Left cardiac atrium (tissue), 4 donors: Measurements from ENCODE around the gene ECSIT. TPM values are rescaled to one million over a fixed set of nuclear protein-coding genes. Genes with fewer than 3 reads are reported as not detected.

Experiments
- ATAC-seq, 2 donors: fragments of 200-7000 bp; cut with Tn5 transposase; one replicate each; pipeline ENCODE4 v1.9.1; 2020; ENCODE audit warnings: mild to moderate bottlenecking in 2 of 2, moderate library complexity in 2 of 2
- DNase-seq: peaks from one replicate; pipeline ENCODE4 v3.0.0-alpha.2; 2020
- intact Hi-C, 2 donors: fragments of 100-400 bp; cut with DNase I; formaldehyde crosslinking; loops; one replicate each; pipeline versions ENCODE4 v1.14.1 to v1.15.1; 2022 to 2023
- total RNA-seq, 2 donors: library from RNA; stranded (reverse); fragmentation: NEBNext Ultra II Directional; extraction: Animal tissue kit (Norgen Biotek cat#: 25700); gene quantifications; one replicate each; pipeline ENCODE4 v1.2.1, GENCODE V29; 2021
- donor health status: DM: no; HTN: yes; CAD: no.
- donor health status: DM: no; HTN: yes; CAD: no; lungs with severe emphysema.
- donor health status: DM: yes; HTN: yes; CAD: no.
- donor health status: Dilated cardiomyopathy.

Gene ECSIT
- total RNA-seq, 2 donors from 2014 or later = 99.4 to 105 TPM

DNA sequence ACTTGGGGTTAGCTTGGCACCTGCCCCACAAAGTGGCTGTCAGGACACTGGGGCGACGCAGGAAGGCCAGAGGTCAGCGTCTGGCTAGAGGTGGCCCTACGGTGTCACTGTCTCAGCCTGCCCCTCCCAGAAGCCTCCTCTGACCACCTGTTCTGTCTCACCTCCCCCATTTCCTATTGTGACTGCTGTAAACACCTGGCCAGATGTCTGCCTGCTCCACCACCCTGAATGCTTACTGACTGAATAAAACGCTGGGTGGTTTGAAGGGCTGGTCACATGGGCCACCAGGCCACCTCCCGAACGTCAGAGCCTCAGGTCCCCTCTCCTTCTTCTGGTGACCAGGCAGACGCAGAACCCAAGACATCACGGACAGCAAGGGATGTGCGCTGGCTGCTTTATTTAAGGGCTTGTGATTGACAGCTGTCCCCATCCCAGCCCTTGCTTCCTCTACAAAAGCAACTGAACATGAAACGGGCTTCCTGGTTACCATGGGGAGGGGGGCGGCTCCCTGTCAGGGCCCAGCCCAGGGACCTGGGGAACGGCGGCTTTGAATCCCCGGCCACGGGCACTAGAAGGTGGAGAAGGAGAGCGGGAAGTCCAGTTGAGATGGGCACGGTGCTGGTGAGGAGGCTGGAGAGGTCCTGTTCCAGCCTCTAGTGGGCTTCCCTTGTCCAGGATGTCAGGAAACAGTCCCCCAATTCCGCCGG lies 23.9 kb upstream of the ECSIT start:
- intact Hi-C loops = no loop called here
- ATAC-seq (no peak), DNase-seq (no peak)

DNA sequence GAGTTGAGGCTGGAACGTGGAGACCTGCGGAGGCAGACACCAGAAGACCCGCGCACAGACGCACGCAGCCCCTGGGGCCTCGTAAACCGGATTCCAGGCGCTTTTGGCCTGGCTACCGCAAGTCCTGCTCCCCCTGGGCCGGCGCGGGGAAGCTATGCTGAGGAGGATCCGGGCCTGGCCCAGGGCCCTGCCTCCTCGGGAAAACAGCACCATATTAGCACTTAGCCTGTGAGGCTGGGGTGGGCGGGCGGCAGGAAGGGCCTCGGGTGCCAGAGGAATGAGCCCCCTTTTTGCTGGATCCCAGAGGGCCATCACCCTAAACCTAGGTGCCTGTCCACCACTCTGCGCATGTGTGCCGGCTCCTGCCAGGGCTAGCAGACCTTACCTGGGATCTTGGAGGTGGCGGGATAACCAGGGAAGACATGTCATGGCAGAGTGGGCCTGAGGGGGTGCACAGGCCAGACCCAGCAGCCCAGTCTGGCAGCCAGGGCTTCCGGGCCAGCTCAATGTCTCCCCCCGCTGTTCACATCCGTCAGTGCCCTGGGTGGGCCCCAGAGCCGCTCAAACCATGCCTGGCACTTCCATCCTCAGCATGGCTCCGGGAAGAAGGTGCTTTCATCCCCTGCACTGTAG lies 22.8 kb upstream of the ECSIT start:
- intact Hi-C loops = no loop called here
- DNase-seq = no peak
- ATAC-seq = peak; percentile 36 to 45

DNA sequence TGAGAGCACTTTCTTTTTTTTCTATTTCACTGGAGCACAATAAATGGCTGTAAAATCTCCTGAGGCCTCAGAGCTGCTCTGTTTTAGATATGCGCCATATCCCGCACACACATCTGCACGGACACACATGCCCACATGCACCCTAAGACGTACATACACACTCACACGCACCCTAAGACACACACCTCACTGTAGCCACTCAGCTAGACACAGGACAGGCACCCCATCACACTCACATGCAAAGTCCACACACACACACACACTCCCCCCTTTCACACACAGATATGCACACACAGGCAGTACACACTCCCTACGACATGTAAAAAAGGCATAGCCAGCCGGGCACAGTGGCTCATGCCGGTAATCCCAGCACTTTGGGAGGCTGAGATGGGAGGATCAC lies 21.3 kb upstream of the ECSIT start:
- DNase-seq (no peak), ATAC-seq (no peak)
- intact Hi-C loops = no loop called here

DNA sequence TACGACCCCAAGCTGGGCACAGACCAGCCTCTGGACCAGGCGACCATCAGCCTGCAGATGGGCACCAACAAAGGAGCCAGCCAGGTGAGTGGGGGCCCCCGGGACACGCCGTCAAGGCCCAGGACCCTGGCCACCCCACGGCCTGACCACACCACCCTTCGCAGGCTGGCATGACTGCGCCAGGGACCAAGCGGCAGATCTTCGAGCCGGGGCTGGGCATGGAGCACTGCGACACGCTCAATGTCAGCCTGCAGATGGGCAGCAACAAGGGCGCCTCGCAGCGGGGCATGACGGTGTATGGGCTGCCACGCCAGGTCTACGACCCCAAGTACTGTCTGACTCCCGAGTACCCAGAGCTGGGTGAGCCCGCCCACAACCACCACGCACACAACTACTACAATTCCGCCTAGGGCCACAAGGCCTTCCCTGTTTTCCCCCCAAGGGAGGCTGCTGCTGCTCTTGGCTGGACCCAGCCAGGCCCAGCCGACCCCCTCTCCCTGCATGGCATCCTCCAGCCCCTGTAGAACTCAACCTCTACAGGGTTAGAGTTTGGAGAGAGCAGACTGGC lies 20.5 kb upstream of the ECSIT start:
- no peak for ATAC-seq
- no peak for DNase-seq
- intact Hi-C loops = no loop called here

DNA sequence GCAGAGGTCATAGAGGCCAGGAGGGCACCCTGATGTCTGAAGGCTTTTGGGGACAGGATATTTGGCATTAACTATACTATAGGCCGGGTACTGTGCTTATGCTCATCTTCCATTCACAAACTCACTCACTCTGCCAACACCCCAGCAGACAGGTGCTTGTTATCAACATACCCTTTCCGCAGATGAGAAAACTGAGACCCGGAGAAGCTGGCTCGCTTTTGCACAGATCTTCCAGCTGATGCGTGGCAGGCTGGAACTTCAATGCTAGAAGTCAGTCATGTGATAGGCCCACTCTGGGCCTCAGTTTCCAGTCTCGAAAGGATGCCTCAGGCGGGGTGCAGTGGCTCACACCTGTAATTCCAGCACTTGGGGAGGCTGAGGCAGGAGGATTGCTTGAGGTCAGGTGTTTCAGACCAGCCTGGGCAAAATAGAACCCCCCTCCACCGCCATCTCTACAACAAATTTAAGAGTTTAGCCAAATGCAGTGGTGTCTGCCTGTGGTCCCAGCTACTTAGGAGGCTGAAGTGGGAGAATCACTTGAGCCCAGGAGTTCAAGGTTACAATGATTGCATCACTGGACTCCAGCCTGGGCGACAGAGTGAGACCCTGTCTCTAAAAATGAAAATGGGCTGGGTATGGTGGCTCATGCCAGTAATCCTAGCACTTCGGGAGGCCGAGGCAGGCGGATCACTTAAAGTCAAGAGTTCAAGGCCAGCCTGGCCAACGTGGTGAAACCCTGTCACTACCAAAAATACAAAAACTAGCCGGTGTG lies 19.2 kb upstream of the ECSIT start:
- DNase-seq = no peak
- intact Hi-C loops = no loop called here

DNA sequence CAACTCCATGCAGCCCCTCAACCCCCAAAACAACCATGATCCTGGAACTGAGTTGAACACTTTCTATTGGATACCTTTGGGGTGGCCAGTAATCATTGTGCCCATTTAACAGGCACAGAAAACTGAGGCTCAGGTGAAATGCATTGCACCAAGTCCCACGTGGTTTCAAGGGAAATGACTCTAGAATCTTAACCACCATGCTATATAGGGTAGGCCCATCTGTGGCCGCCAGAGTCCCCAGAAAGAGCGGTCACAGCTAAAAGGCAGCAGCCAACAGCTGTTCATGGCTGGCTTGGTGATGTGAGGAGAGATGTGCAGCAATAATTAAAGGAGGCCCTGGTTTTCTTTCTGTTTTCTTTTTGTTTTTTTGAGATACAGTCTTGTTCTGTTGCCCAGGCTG lies 12.3 kb upstream of the ECSIT start:
- DNase-seq (no peak), ATAC-seq (no peak)
- intact Hi-C loops = no loop called here

More for the DNA sequence above, 19.2 kb upstream of the ECSIT start:
- no peak for ATAC-seq

DNA sequence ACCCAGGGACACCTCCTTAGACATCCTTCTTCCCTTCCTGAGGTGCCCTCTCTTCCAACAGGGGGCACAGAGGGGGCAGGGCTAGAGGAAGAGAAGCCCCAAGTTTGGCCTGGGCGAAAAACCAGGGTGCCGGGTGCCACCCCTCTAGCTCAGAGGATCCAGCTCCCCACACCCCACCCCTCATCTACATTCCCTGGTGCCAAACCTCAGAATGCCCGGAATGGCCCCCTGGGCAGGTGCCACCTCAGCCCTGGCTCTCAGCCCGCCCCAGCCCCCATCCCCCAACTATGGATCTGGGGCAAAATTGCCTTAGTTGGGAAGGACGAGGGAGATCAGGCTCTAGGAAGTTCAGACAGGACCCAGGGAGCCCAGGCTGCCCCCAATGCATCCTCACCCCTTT lies 11.7 kb upstream of the ECSIT start:
- intact Hi-C loops = no loop called here
- no peak for ATAC-seq
- no peak for DNase-seq

DNA sequence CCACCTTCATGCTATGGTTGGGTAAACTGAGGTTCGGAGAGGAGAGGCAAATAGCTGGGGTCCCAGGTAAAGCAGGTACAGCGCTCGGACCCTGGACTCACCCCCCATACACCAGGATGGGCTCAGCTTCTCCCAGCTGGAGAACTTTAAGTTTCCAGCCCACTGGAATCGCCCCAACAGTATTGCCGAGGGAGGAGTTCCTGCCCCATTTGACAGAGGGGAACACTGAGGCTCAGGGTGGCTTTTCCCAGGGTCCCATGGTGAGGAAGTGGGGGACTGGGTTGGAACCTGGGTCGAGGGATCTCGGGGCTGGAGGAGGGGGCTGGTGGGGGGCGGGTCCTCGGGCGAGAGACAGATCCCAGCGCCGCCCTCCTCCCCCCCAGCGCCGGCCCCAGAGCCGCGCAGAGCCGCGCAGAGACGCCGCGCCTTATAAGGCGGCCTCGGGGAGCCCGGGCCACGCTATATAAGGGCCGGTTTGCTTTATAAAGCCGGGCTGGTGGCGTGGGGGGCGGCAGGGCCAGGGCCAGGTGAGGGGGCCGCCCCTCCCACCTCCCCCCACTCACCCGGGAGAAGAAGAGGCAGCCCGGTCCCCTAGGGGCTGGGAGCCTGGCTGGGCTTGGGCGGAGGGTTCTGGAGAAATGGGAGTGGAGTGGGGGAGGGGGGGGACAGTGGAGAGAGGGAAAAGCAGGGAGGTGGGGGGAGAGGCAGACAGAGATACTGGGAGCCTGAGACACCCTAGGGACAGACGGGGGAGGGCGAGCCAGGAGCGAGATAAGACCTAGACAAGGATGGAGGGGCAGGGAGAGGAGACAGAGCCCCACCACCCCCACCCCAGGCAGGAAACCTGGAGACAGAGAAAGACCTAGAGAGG lies 10.8 kb upstream of the ECSIT start:
- intact Hi-C loops = no loop called here
- ATAC-seq (peak; percentile 64 to 66), DNase-seq (peak; percentile 56)

DNA sequence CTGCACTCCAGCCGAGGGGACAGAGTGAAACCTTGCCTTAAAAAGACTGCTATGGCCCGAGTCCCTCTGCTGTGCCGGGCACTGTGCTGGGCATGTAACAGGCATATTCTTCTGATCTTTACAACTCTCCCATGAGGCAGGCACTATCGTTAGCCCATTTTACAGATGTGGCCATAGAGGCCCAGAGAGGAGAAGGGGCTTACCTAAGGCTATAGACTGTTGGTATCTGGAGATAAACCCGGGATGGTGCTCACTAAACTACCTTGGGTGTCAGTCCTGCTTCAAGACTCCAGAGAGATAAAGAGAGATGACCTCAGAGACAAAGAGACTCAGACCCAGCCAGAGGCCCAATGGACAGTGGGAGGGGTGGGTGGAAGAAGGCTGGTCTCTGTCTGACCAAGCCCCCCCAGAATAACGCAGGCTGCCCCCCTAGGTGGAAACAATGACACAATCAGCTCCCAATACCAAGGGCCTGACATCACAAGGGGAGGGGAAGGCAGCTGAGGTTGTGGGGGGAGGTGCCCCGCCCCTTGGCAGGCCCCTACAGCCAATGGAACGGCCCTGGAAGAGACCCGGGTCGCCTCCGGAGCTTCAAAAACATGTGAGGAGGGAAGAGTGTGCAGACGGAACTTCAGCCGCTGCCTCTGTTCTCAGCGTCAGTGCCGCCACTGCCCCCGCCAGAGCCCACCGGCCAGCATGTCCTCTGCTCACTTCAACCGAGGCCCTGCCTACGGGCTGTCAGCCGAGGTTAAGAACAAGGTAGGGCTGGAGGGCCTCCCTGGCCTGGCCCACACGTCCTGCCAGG lies 9.5 kb upstream of the ECSIT start, which contains the start of gene CNN1:
CNN1 (plus strand) TSS at position 620 of the 805 bp plus-strand sequence; CDS start at position 697, 77 bp downstream.
- intact Hi-C loops = no loop called here
- ATAC-seq = peak; percentile 56 to 78
- peak; percentile 83 for DNase-seq

DNA sequence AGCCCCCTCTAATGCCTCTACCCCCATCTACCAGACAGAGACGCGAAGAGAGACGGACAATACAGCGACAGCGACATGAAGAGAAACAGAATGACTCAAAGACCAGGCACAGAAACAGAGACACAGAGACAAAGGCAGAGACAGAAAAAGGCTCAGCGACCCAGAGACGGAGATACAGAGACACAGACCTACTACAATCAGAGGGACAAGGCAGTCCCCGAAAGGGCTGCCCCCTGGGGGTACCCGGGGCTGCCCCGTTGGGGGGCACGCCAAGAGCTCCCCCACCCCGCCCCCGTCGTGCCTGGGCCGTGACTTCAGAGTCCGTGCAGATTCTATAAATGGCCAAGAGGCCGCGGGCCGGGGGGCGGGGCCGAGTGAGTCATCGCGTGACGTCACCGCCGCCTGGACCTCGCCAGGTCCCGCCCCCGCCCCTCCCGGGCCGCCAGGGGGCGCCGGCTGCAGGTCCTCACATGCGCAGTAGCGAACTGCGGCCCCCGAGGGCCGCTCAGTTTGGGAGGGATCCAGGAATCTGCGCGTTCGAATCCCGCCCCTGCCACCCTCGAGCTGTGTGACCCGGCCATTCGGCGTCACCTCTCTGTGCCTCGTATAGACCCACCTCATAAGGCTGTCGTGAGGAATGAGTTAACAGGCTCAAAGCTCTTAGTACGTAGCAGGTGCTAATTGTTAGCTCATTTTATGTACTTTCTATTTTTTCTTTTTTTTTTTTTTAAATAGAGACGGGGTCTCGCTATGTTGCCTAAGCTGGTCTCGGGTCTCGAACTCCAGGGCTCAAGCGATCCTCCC lies 7.1 kb upstream of the ECSIT start:
- intact Hi-C loops = no loop called here
- DNase-seq (peak; percentile 92), ATAC-seq (peak; percentile 81 to 89)

DNA sequence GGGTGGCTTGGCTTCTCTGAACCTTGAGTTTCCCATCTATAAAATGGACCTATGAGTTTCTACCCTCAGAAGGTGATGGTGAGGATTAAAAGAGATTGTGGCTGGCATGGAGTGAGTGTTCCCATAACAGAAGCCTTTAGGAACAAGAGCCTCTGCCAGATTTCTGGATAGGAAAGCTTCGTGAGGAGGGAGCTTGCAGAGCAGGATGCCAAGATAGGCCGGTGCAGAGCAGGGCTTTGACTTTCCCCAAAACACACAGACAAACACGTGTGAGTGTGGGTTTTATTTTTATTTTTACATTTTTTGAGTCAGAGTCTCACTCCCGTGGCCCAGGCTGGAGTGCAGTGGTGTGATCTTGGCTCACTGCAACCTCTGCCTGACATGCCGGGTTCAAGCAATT lies 6.0 kb upstream of the ECSIT start:
- intact Hi-C loops = no loop called here
- ATAC-seq = no peak

DNA sequence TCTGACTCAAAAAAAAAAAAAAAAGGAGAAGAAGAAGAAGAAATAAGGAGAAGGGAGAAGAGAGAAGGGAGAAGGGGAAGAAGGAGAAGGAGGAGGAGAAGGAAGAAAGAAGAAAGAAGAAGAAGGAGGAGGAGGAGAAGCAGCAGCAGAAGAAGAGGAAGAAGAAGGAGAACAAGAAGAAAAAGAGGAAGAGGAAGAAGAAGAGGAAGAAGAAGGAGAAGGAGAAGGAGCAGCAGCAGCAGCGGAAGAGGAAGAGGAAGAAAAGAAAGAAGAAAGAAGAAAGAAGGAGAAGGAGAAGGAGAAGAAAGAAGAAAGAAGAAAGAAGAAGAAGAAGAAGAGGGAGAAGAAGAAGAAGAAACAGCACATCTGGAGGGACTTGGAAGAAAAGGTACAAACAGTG lies 5.6 kb upstream of the ECSIT start:
- DNase-seq = no peak
- ATAC-seq = no peak
- intact Hi-C loops = no loop called here

More for the DNA sequence above, 6.0 kb upstream of the ECSIT start:
- no peak for DNase-seq

DNA sequence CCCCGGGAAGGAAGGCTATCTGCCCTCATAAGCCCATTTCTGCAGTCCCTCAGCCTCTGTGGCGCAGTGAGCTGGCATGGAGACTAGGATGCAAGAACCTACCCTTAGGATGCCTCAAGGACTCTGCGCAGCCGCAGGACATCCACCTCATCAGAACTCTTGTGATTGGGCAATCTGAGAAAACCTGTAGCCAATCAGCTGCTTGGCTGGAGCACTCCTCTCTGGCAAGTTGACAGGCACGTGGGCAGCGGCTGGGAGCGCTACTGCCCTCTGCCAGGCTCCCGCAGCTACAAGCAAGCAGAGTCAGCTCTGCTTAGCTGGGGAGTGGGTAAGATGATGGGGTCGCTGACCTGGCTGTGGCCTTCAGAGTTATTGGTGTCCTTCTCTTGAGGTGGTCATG lies 1.5 kb upstream of the ECSIT start:
- ATAC-seq (peak; percentile 48 to 49), DNase-seq (peak; percentile 84)
- intact Hi-C loops = no loop called here

DNA sequence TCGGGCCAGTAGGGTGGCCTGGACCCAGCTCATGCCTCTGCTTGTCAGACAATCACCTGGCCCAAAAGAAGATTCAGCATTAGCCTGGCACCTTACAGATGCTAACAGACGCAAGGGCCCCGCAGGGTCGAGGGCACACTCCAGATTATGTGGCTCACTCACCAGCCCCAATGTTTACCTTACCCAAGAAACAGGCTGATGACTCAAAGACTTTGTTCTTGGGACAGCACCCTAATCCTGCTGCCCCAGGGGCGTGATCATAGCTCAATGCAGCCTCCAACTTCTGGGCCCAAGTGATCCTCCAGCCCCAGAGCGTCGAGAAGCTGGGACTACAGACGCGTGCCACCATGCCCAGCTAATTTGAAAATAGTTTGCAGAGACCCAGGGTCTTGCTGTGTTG lies 9.8 kb downstream of the ECSIT start:
- ATAC-seq (no peak), DNase-seq (no peak)
- intact Hi-C loops = no loop called here

DNA sequence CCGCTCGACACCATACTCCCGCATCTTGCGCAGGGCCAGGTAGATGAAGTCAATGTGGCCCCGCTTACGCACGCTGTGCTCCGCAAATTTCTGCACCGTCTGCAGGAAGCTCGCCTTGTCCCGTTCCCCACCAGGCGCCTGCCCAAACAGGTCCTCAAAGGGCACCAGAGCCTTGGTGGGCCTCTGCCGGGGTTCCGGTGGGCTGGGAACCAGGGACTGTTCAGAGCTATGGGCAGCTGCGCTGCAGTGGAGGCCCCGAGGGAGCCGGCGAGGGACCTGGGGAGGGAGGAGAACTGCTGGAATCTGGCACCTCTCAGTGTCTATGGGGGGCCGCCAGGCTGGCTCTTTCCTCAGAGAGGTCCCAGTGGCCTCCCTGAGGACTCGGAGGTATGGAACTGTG lies 15.0 kb downstream of the ECSIT start:
- DNase-seq = no peak
- intact Hi-C loops = no loop called here
- no peak for ATAC-seq

DNA sequence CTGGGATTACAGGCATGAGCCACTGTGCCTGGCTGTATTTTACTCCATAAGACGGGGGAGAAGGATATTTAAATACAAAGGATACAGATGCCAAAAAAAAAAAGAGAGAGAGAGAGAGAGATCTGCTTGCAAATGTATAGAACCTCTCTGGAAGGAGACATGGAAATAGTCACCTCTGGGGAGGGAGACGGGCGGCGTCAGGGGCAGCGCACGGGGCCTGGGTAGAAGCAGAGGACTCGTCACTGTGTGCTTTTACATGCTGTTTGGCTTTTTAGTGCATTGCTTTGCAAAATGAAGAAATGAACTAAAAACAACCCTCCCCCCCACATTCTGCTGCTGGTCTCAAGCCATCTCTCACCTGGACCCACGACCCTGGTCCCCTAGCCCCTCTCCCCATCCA lies 18.5 kb downstream of the ECSIT start:
- intact Hi-C loops = no loop called here
- DNase-seq (no peak), ATAC-seq (no peak)

DNA sequence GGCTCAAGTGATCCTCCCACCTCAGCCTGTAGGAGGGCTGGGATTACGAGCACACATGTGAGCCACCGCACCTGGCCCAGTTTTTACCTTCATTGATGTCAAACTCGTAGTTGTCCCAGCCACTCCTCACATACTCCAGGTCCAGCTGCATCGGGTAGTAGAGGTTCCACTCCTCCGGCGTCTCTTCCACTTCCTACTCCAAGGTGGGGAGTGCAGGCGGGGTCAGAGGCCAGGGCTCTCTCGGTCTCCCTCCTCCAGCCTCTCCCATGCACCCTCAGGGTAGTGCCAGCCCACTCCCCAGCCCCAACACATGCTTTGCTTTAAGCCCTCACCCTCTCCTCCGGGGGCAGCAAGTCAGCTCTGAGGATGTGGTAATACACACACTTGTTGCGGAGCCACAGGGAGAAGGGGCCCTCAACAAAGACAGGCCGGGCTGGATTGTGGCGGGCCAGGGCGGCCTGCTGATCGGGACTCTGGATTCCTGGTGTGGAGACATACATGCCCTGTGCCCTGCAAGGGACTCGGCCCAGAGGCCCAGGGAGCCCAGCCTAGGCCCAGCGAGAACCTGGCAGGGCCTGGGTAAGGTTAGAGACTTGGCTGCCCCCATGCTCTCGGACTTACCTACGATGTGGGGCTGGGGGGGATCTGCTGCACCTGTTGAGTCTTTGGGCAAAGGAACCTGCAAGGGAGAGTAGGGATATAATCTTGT lies 21.4 kb downstream of the ECSIT start:
- intact Hi-C loops = no loop called here
- DNase-seq = no peak
- no peak for ATAC-seq
